HG03558 (cell line): ENCODE measurements around the gene TIMP2.

Experiments
- ATAC-seq: cut with Tn5 transposase; IDR thresholded peaks from one replicate; pipeline ENCODE4 v1.9.1; 2021; ENCODE audit warnings: moderate number of reproducible peaks; ENCODE audit not compliant: unreplicated experiment; ENCODE audit errors: extremely low read depth

The TIMP2 gene

GRCh38 chr17:78842881-78843565 lies 82.2 kb downstream of the TIMP2 start:
- no peak for ATAC-seq

GRCh38 chr17:78840780-78841611 lies 84.2 kb downstream of the TIMP2 start, which contains the start of gene USP36:
TSS of gene USP36 (minus strand) at chr17:78840814. CDS start at chr17:78836363, 4,451 bp downstream.
- peak; percentile 87 for ATAC-seq

- ATAC-seq = no peak
Observed at GRCh38 chr17:78840530-78840779, 84.7 kb downstream of the TIMP2 start.

GRCh38 chr17:78839762-78840529 lies 85.2 kb downstream of the TIMP2 start:
- ATAC-seq = no peak

- ATAC-seq = no peak
Observed at GRCh38 chr17:78839235-78839761, 85.9 kb downstream of the TIMP2 start.

- no peak for ATAC-seq
Observed at GRCh38 chr17:78838574-78839005, 86.6 kb downstream of the TIMP2 start.

GRCh38 chr17:78836420-78837021 lies 88.7 kb downstream of the TIMP2 start:
- ATAC-seq = no peak

GRCh38 chr17:78834571-78834970 lies 90.6 kb downstream of the TIMP2 start:
- no peak for ATAC-seq

GRCh38 chr17:78832541-78832810 lies 92.7 kb downstream of the TIMP2 start:
- no peak for ATAC-seq

GRCh38 chr17:78831688-78832540 lies 93.3 kb downstream of the TIMP2 start:
- no peak for ATAC-seq

GRCh38 chr17:78829477-78829876 lies 95.7 kb downstream of the TIMP2 start:
- ATAC-seq = no peak

- ATAC-seq = no peak
Observed at GRCh38 chr17:78828470-78829185, 96.6 kb downstream of the TIMP2 start.

GRCh38 chr17:78826836-78827509 lies 98.2 kb downstream of the TIMP2 start:
- ATAC-seq = no peak

GRCh38 chr17:78826421-78826820 lies 98.8 kb downstream of the TIMP2 start:
- ATAC-seq = no peak

GRCh38 chr17:78825696-78826095 lies 99.5 kb downstream of the TIMP2 start:
- no peak for ATAC-seq

GRCh38 chr17:78824240-78824639 lies 100.9 kb downstream of the TIMP2 start:
- ATAC-seq = no peak

- ATAC-seq = no peak
Observed at GRCh38 chr17:78823282-78824046, 101.7 kb downstream of the TIMP2 start.

GRCh38 chr17:78822552-78822951 lies 102.6 kb downstream of the TIMP2 start:
- ATAC-seq = no peak
